Astrocyte (in vitro differentiated cells and primary cell): Measurements from ENCODE around the gene DPP8. TPM values are rescaled to one million over a fixed set of nuclear protein-coding genes. Genes with fewer than 3 reads are reported as not detected.

Source experiments
- DNase-seq: peaks from one replicate; pipeline ENCODE4 v3.0.0-alpha.2; 2010; ENCODE audit warnings: low read depth
- FAIRE-seq: peaks from 2 replicates; lab custom pipeline; 2011; peaks lifted over from hg19 to GRCh38; lab: Jason Lieb, UNC
- H2AFZ ChIP-seq: 2 replicates; pipeline ENCODE4 v1.6.0; 2012; ENCODE audit warnings: low read depth, low read length, inconsistent platforms
- H3K27ac ChIP-seq: 2 replicates; pipeline ENCODE4 v1.5.1; 2011; ENCODE audit warnings: low read depth, low read length, inconsistent platforms
- H3K27me3 ChIP-seq: 2 replicates; pipeline ENCODE4 v1.6.0; 2011; ENCODE audit warnings: low read length, inconsistent platforms; ENCODE audit not compliant: insufficient read depth
- H3K36me3 ChIP-seq: 2 replicates; pipeline ENCODE4 v1.5.1; 2011; ENCODE audit warnings: low read length, inconsistent platforms; ENCODE audit not compliant: insufficient read depth
- H3K4me1 ChIP-seq: 2 replicates; pipeline ENCODE4 v1.5.1; 2011; ENCODE audit warnings: low read length, inconsistent platforms; ENCODE audit not compliant: insufficient read depth
- H3K4me2 ChIP-seq: 2 replicates; pipeline ENCODE4 v1.6.0; 2012; ENCODE audit warnings: low read length, inconsistent platforms
- H3K4me3 ChIP-seq: 2 replicates; pipeline ENCODE4 v1.5.1; 2011; ENCODE audit warnings: low read depth, mild to moderate bottlenecking, low read length, inconsistent platforms; ENCODE audit not compliant: insufficient read depth
- H3K79me2 ChIP-seq: 2 replicates; pipeline ENCODE4 v1.6.0; 2012; ENCODE audit warnings: mild to moderate bottlenecking, low read length, inconsistent platforms; ENCODE audit not compliant: insufficient read depth
- H3K9ac ChIP-seq: 2 replicates; pipeline ENCODE4 v1.6.0; 2012; ENCODE audit warnings: mild to moderate bottlenecking, low read length, inconsistent platforms
- H3K9me3 ChIP-seq: 2 replicates; pipeline ENCODE4 v1.5.1; 2012; ENCODE audit warnings: low read depth, mild to moderate bottlenecking, low read length, inconsistent platforms; ENCODE audit not compliant: insufficient read depth
- H4K20me1 ChIP-seq: 2 replicates; pipeline ENCODE4 v1.6.0; 2012; ENCODE audit warnings: low read length, inconsistent platforms; ENCODE audit not compliant: insufficient read depth
- H3K27ac Mint-ChIP-seq: one replicate; pipeline ENCODE4 v1.8.0; 2021; ENCODE audit warnings: mild to moderate bottlenecking, mixed read lengths; ENCODE audit not compliant: unreplicated experiment
- H3K27me3 Mint-ChIP-seq: one replicate; pipeline ENCODE4 v1.8.0; 2021; ENCODE audit warnings: low read depth, mixed read lengths; ENCODE audit not compliant: unreplicated experiment
- H3K36me3 Mint-ChIP-seq: one replicate; pipeline ENCODE4 v1.8.0; 2021; ENCODE audit warnings: low read depth, mixed read lengths; ENCODE audit not compliant: unreplicated experiment
- H3K4me1 Mint-ChIP-seq: one replicate; pipeline ENCODE4 v1.8.0; 2021; ENCODE audit warnings: low read depth, mixed read lengths; ENCODE audit not compliant: unreplicated experiment
- H3K4me3 Mint-ChIP-seq: one replicate; pipeline ENCODE4 v1.8.0; 2021; ENCODE audit warnings: mild to moderate bottlenecking, moderate library complexity, mixed read lengths; ENCODE audit not compliant: unreplicated experiment
- H3K9me3 Mint-ChIP-seq: one replicate; pipeline ENCODE4 v1.8.0; 2021; ENCODE audit warnings: mild to moderate bottlenecking, mixed read lengths; ENCODE audit not compliant: unreplicated experiment
- EZH2 ChIP-seq: IDR thresholded peaks from 2 replicates; pipeline ENCODE4 v1.6.1; 2012; ENCODE audit warnings: mild to moderate bottlenecking, low read length, inconsistent platforms; ENCODE audit not compliant: insufficient read depth
- total RNA-seq: library from RNA; stranded (reverse); gene quantifications from 2 replicates; pipeline ENCODE4 v1.2.1, GENCODE V29; 2021
- TF ChIP-seq, protein P1 (sequence below): IDR thresholded peaks from 2 replicates; pipeline ENCODE4 v1.5.1; 2011; ENCODE audit warnings: low read depth, mild to moderate bottlenecking, inconsistent platforms, low read length, moderate library complexity; ENCODE audit not compliant: insufficient read depth

Gene DPP8
- total RNA-seq, 1 donor from 2014 or later = 29.5 TPM

GRCh38 chr15:65401611-65402240 is 115.8 kb downstream of the DPP8 start:
- DNase-seq (no peak), FAIRE-seq (no peak)
- Mint-ChIP-seq H3K27me3 (peaks cover 9% of the 10 kb centered on the region), H3K4me1 (peaks cover 15% of the 10 kb centered on the region), H3K27ac (no peak overlapping the region), H3K36me3 (peaks cover 7% of the 10 kb centered on the region), H3K4me3 (peak overlapping the region; percentile 20), H3K9me3 (no peaks in the 10 kb centered on the region)
- no peak overlapping the region for H3K9ac ChIP-seq
- H3K4me2 ChIP-seq = peak overlapping the region; percentile 46
- H2AFZ ChIP-seq = no peak overlapping the region
- H3K27ac ChIP-seq = no peak overlapping the region
- H3K36me3 ChIP-seq = no peaks in the 10 kb centered on the region
- H3K4me1 ChIP-seq = peaks cover 5% of the 10 kb centered on the region
- no peak overlapping the region for H3K4me3 ChIP-seq
- TF ChIP-seq EZH2 = no peak
- TF ChIP-seq, protein P1, sequence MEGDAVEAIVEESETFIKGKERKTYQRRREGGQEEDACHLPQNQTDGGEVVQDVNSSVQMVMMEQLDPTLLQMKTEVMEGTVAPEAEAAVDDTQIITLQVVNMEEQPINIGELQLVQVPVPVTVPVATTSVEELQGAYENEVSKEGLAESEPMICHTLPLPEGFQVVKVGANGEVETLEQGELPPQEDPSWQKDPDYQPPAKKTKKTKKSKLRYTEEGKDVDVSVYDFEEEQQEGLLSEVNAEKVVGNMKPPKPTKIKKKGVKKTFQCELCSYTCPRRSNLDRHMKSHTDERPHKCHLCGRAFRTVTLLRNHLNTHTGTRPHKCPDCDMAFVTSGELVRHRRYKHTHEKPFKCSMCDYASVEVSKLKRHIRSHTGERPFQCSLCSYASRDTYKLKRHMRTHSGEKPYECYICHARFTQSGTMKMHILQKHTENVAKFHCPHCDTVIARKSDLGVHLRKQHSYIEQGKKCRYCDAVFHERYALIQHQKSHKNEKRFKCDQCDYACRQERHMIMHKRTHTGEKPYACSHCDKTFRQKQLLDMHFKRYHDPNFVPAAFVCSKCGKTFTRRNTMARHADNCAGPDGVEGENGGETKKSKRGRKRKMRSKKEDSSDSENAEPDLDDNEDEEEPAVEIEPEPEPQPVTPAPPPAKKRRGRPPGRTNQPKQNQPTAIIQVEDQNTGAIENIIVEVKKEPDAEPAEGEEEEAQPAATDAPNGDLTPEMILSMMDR = no peak
- H3K79me2 ChIP-seq = no peaks in the 10 kb centered on the region
- H3K27me3 ChIP-seq = peaks cover 7% of the 10 kb centered on the region
- H4K20me1 ChIP-seq = no peaks in the 10 kb centered on the region
- no peaks in the 10 kb centered on the region for H3K9me3 ChIP-seq

- H3K4me2 ChIP-seq = peak overlapping the region; percentile 46
- no peak overlapping the region for H3K4me3 Mint-ChIP-seq
- peak overlapping the region; percentile 41 for H3K27ac Mint-ChIP-seq
- H3K4me3 ChIP-seq = no peak overlapping the region
- H3K27me3 ChIP-seq = peaks cover 13% of the 10 kb centered on the region
- no peaks in the 10 kb centered on the region for H3K9me3 ChIP-seq
- FAIRE-seq (no peak), DNase-seq (peak; percentile 49)
- H3K79me2 ChIP-seq = no peaks in the 10 kb centered on the region
- TF ChIP-seq EZH2 = no peak
- TF ChIP-seq, protein P1 = peak; percentile 74
- peaks cover 15% of the 10 kb centered on the region for H3K4me1 Mint-ChIP-seq
- H3K27me3 Mint-ChIP-seq = peaks cover 14% of the 10 kb centered on the region
- peaks cover 4% of the 10 kb centered on the region for H4K20me1 ChIP-seq
- H3K9ac ChIP-seq = peak overlapping the region; percentile 28
- peak overlapping the region; percentile 64 for H2AFZ ChIP-seq
- no peak overlapping the region for H3K27ac ChIP-seq
- H3K4me1 ChIP-seq = peaks cover 5% of the 10 kb centered on the region
- H3K9me3 Mint-ChIP-seq = no peaks in the 10 kb centered on the region
- H3K36me3 ChIP-seq = no peaks in the 10 kb centered on the region
- peaks cover 10% of the 10 kb centered on the region for H3K36me3 Mint-ChIP-seq
Observed at GRCh38 chr15:65400760-65401610, 116.5 kb downstream of the DPP8 start.
